ENCODE measurements around the gene UFD1. TPM values are rescaled to one million over a fixed set of nuclear protein-coding genes. Genes with fewer than 3 reads are reported as not detected.

The UFD1 gene
- total and polyA plus RNA-seq, 2 donors from 2014 or later: 56.2 to 67.8 TPM

- no peaks in the 10 kb centered on the region for H3K9me3 ChIP-seq (ENCODE audit: control insufficient read depth in 2 of 3, insufficient read depth in 1 of 3, low read length in 3 of 3)
- H3K4me3 ChIP-seq (ENCODE audit: low read length in 3 of 3): no peak overlapping the region
- H3K27ac ChIP-seq (ENCODE audit: low read depth in 2 of 2, low read length in 2 of 2): no peak overlapping the region
- intact Hi-C loops (cut with DNase I): no loop called here
- no peak overlapping the region for H3K9ac ChIP-seq (ENCODE audit: low read length in 3 of 3)
- no peak for FAIRE-seq
- no peaks in the 10 kb centered on the region for H3K27me3 ChIP-seq (ENCODE audit: control insufficient read depth, insufficient read depth, low read length)
- DNase-seq: no peak
- TF ChIP-seq CTCF (IDR thresholded peaks at IDR 0.05; ENCODE audit: borderline replicate concordance, extremely low read depth, insufficient read depth): no peak
- H3K36me3 ChIP-seq (ENCODE audit: control insufficient read depth in 2 of 3, insufficient read depth in 3 of 3, low read length in 3 of 3): peaks cover 0 to 57% (median 27%) of the 10 kb centered on the region in 3 donors
- peaks cover 0 to 3% (median under 1%) of the 10 kb centered on the region in 3 donors for H3K4me1 ChIP-seq (ENCODE audit: control insufficient read depth in 2 of 3, insufficient read depth in 2 of 3, low read depth in 1 of 3, low read length in 3 of 3)
Measured at GRCh38 chr22:19406281-19406811, 72.6 kb downstream of the UFD1 start.

GRCh38 chr22:19405652-19406051 lies 73.3 kb downstream of the UFD1 start:
- Histone ChIP-seq H3K4me1 (ENCODE audit: control insufficient read depth in 2 of 3, insufficient read depth in 2 of 3, low read depth in 1 of 3, low read length in 3 of 3) (no peaks in the 10 kb centered on the region), H3K36me3 (ENCODE audit: control insufficient read depth in 2 of 3, insufficient read depth in 3 of 3, low read length in 3 of 3) (peaks cover 0 to 64% (median 27%) of the 10 kb centered on the region in 3 donors), H3K27ac (ENCODE audit: low read depth in 2 of 2, low read length in 2 of 2) (no peak overlapping the region), H3K27me3 (ENCODE audit: control insufficient read depth, insufficient read depth, low read length) (no peaks in the 10 kb centered on the region), H3K9me3 (ENCODE audit: control insufficient read depth in 2 of 3, insufficient read depth in 1 of 3, low read length in 3 of 3) (no peaks in the 10 kb centered on the region), H3K4me3 (ENCODE audit: low read length in 3 of 3) (no peak overlapping the region), H3K9ac (ENCODE audit: low read length in 3 of 3) (no peak overlapping the region)
- intact Hi-C loops (cut with DNase I): no loop called here
- no peak for TF ChIP-seq CTCF (IDR thresholded peaks at IDR 0.05; ENCODE audit: borderline replicate concordance, extremely low read depth, insufficient read depth)
- DNase-seq (peak in 1 of 5 donors; percentile 31), FAIRE-seq (no peak)

GRCh38 chr22:19405133-19405532 lies 73.9 kb downstream of the UFD1 start:
- no peak for DNase-seq
- no peak for FAIRE-seq
- H3K27me3 ChIP-seq (ENCODE audit: control insufficient read depth, insufficient read depth, low read length): no peaks in the 10 kb centered on the region
- no peak overlapping the region for H3K9ac ChIP-seq (ENCODE audit: low read length in 3 of 3)
- H3K36me3 ChIP-seq (ENCODE audit: control insufficient read depth in 2 of 3, insufficient read depth in 3 of 3, low read length in 3 of 3): peaks cover 0 to 65% (median 27%) of the 10 kb centered on the region in 3 donors
- no peak overlapping the region for H3K27ac ChIP-seq (ENCODE audit: low read depth in 2 of 2, low read length in 2 of 2)
- H3K9me3 ChIP-seq (ENCODE audit: control insufficient read depth in 2 of 3, insufficient read depth in 1 of 3, low read length in 3 of 3): no peaks in the 10 kb centered on the region
- TF ChIP-seq CTCF (IDR thresholded peaks at IDR 0.05; ENCODE audit: borderline replicate concordance, extremely low read depth, insufficient read depth): no peak
- H3K4me1 ChIP-seq (ENCODE audit: control insufficient read depth in 2 of 3, insufficient read depth in 2 of 3, low read depth in 1 of 3, low read length in 3 of 3): no peaks in the 10 kb centered on the region
- intact Hi-C loops (cut with DNase I): no loop called here
- H3K4me3 ChIP-seq (ENCODE audit: low read length in 3 of 3): no peak overlapping the region

- peaks cover 0 to 62% (median 27%) of the 10 kb centered on the region in 3 donors for H3K36me3 ChIP-seq (ENCODE audit: control insufficient read depth in 2 of 3, insufficient read depth in 3 of 3, low read length in 3 of 3)
- intact Hi-C loops (cut with DNase I): no loop called here
- FAIRE-seq: no peak
Measured at GRCh38 chr22:19404676-19405075, 74.3 kb downstream of the UFD1 start.

More at GRCh38 chr22:19404676-19405075, 74.3 kb downstream of the UFD1 start:
- DNase-seq: no peak
- Histone ChIP-seq H3K27me3 (ENCODE audit: control insufficient read depth, insufficient read depth, low read length) (no peaks in the 10 kb centered on the region), H3K27ac (ENCODE audit: low read depth in 2 of 2, low read length in 2 of 2) (no peak overlapping the region), H3K9ac (ENCODE audit: low read length in 3 of 3) (no peak overlapping the region), H3K4me1 (ENCODE audit: control insufficient read depth in 2 of 3, insufficient read depth in 2 of 3, low read depth in 1 of 3, low read length in 3 of 3) (no peaks in the 10 kb centered on the region), H3K9me3 (ENCODE audit: control insufficient read depth in 2 of 3, insufficient read depth in 1 of 3, low read length in 3 of 3) (no peaks in the 10 kb centered on the region), H3K4me3 (ENCODE audit: low read length in 3 of 3) (no peak overlapping the region)
- no peak for TF ChIP-seq CTCF (IDR thresholded peaks at IDR 0.05; ENCODE audit: borderline replicate concordance, extremely low read depth, insufficient read depth)

Data from kidney (tissue), 14 donors.